A673 (cell line): ENCODE measurements around the gene SPP1. TPM values are rescaled to one million over a fixed set of nuclear protein-coding genes. Genes with fewer than 3 reads are reported as not detected.

Experiments
- BruUV-seq: library from RNA; stranded (reverse); fragments of 400-500 nt; replicated peaks from 2 replicates; lab custom pipeline; 2021; lab: Mats Ljungman, UMichigan
- CTCF ChIA-PET: fragments of 300-600 bp; sonication (Branson Sonifier 250); formaldehyde crosslinking; loops from one replicate; lab custom pipeline; 2022; ENCODE audit warnings: antibody characterized with exemption; lab: Charles Lee
- POLR2A ChIA-PET: fragments of 300-600 bp; sonication (Branson Sonifier 250); formaldehyde crosslinking; loops from one replicate; lab custom pipeline; 2022; ENCODE audit warnings: antibody characterized with exemption; ENCODE audit not compliant: low non-redundant PET; lab: Charles Lee
- DNase-seq: peaks from one replicate; pipeline ENCODE4 v3.0.0-alpha.2; 2015; ENCODE audit warnings: low spot score
- H3K27ac ChIP-seq: fragments of 200-600 bp; sonication (generic); 2 replicates; pipeline ENCODE4 v1.5.1; 2016; ENCODE audit warnings: mixed run types, low read depth, mild to moderate bottlenecking, mixed read lengths, antibody characterized with exemption, low read length; ENCODE audit not compliant: poor library complexity, severe bottlenecking
- H3K27me3 ChIP-seq: fragments of 200-600 bp; sonication (generic); replicated peaks from 2 replicates; pipeline ENCODE4 v1.6.1; 2017; ENCODE audit warnings: mixed run types, low read depth, mild to moderate bottlenecking, mixed read lengths, antibody characterized with exemption, low read length; ENCODE audit not compliant: insufficient read depth, poor library complexity
- H3K36me3 ChIP-seq: fragments of 200-600 bp; sonication (generic); 2 replicates; pipeline ENCODE4 v1.6.1; 2016; ENCODE audit warnings: mixed run types, mild to moderate bottlenecking, mixed read lengths, antibody characterized with exemption, low read length; ENCODE audit not compliant: insufficient read depth, poor library complexity, severe bottlenecking
- H3K4me1 ChIP-seq: fragments of 200-600 bp; sonication (generic); 2 replicates; pipeline ENCODE4 v1.6.1; 2017; ENCODE audit warnings: mixed run types, mild to moderate bottlenecking, mixed read lengths, antibody characterized with exemption, low read length; ENCODE audit not compliant: insufficient read depth, poor library complexity, severe bottlenecking
- H3K4me3 ChIP-seq: fragments of 200-600 bp; sonication (generic); 2 replicates; pipeline ENCODE4 v1.5.1; 2016; ENCODE audit warnings: low read depth, mixed run types, mild to moderate bottlenecking, mixed read lengths, low read length; ENCODE audit not compliant: poor library complexity, severe bottlenecking
- H3K9me3 ChIP-seq: fragments of 200-600 bp; sonication (generic); 2 replicates; pipeline ENCODE4 v1.6.1; 2016; ENCODE audit warnings: mixed run types, low read depth, mild to moderate bottlenecking, mixed read lengths, antibody characterized with exemption, low read length; ENCODE audit not compliant: poor library complexity, severe bottlenecking
- CTCF ChIP-seq: fragments of 300-800, 200-600 bp; sonication (generic); conservative IDR thresholded peaks from 2 replicates; pipeline ENCODE4 v1.5.1; 2017; ENCODE audit warnings: low read depth, mild to moderate bottlenecking, antibody characterized with exemption, low read length, moderate library complexity, mixed read lengths
- EZH2 ChIP-seq: fragments of 200-600 bp; sonication (generic); IDR thresholded peaks from 2 replicates; pipeline ENCODE4 v1.6.1; 2017; ENCODE audit warnings: borderline replicate concordance, low read depth, mild to moderate bottlenecking, mixed read lengths, antibody characterized with exemption, low read length; ENCODE audit not compliant: poor library complexity, severe bottlenecking
- intact Hi-C: fragments of 100-400 bp; cut with micrococcal nuclease; formaldehyde crosslinking; loops from one replicate; pipeline ENCODE4 v1.10.0; 2022; ENCODE audit not compliant: unreplicated experiment
- total RNA-seq: library from RNA; stranded (reverse); gene quantifications from 2 replicates; pipeline ENCODE4 v1.2.3, GENCODE V29; 2021

Gene SPP1
- total RNA-seq, 1 experiment from 2014 or later = 0.99 TPM

- H3K36me3 ChIP-seq = no peaks in the 10 kb centered on the region
- no peak for DNase-seq
- no peaks in the 10 kb centered on the region for H3K27me3 ChIP-seq
- H3K27ac ChIP-seq = no peak overlapping the region
- intact Hi-C loops = no loop called here
- ChIA-PET CTCF (no interaction called here), POLR2A (no interaction called here)
- H3K4me3 ChIP-seq = no peak overlapping the region
- no peaks in the 10 kb centered on the region for H3K4me1 ChIP-seq
- no peaks in the 10 kb centered on the region for H3K9me3 ChIP-seq
- TF ChIP-seq CTCF (no peak), EZH2 (no peak)
- BruUV-seq = no TSS peak
Measured at GRCh38 chr4:88003261-88003660, 27.7 kb downstream of the SPP1 start.

GRCh38 chr4:88005076-88005475 is 29.6 kb downstream of the SPP1 start:
- no peak for DNase-seq
- CTCF ChIA-PET = no interaction called here
- Histone ChIP-seq H3K4me1 (peaks cover 14% of the 10 kb centered on the region), H3K4me3 (no peak overlapping the region), H3K27me3 (no peaks in the 10 kb centered on the region), H3K9me3 (no peaks in the 10 kb centered on the region), H3K27ac (no peak overlapping the region), H3K36me3 (no peaks in the 10 kb centered on the region)
- POLR2A ChIA-PET = no interaction called here
- intact Hi-C loops = no loop called here
- TF ChIP-seq EZH2 (no peak), CTCF (no peak)
- no TSS peak for BruUV-seq

- Histone ChIP-seq H3K9me3 (no peaks in the 10 kb centered on the region), H3K4me1 (peaks cover 14% of the 10 kb centered on the region), H3K4me3 (no peak overlapping the region), H3K27ac (no peak overlapping the region), H3K36me3 (no peaks in the 10 kb centered on the region), H3K27me3 (no peaks in the 10 kb centered on the region)
- ChIA-PET POLR2A (no interaction called here), CTCF (no interaction called here)
- TF ChIP-seq EZH2 (no peak), CTCF (no peak)
- no peak for DNase-seq
- no TSS peak for BruUV-seq
- intact Hi-C loops = no loop called here
Measured at GRCh38 chr4:88005946-88006345, 30.4 kb downstream of the SPP1 start.
